GM12875 (cell line): ENCODE data around the gene ALKBH5.

Experiments used
- H3K4me3 ChIP-seq: one replicate; pipeline ENCODE4 v1.5.1; 2011; ENCODE audit warnings: low read depth, low read length, control low read depth
- CTCF ChIP-seq: IDR thresholded peaks from 2 replicates; pipeline ENCODE4 v1.5.1; 2011; ENCODE audit warnings: low read depth, mild to moderate bottlenecking, control low read depth, inconsistent platforms, low read length, moderate library complexity, borderline replicate concordance; ENCODE audit not compliant: insufficient read depth

The ALKBH5 gene

GRCh38 chr17:18226284-18226945 lies 42.8 kb downstream of the ALKBH5 start:
- no peak for TF ChIP-seq CTCF

GRCh38 chr17:18227635-18228034 lies 44.0 kb downstream of the ALKBH5 start:
- no peak for TF ChIP-seq CTCF
- H3K4me3 ChIP-seq, result no peak overlapping the region

More at GRCh38 chr17:18226284-18226945, 42.8 kb downstream of the ALKBH5 start:
- no peak overlapping the region for H3K4me3 ChIP-seq

GRCh38 chr17:18228176-18228682 lies 44.6 kb downstream of the ALKBH5 start:
- H3K4me3 ChIP-seq, result no peak overlapping the region
- no peak for TF ChIP-seq CTCF

GRCh38 chr17:18229254-18229653 lies 45.6 kb downstream of the ALKBH5 start:
- TF ChIP-seq CTCF, result no peak
- no peak overlapping the region for H3K4me3 ChIP-seq

- no peak overlapping the region for H3K4me3 ChIP-seq
- TF ChIP-seq CTCF, result no peak
Measured at GRCh38 chr17:18229771-18230170, 46.1 kb downstream of the ALKBH5 start.

GRCh38 chr17:18230288-18231141 lies 46.9 kb downstream of the ALKBH5 start:
- H3K4me3 ChIP-seq, result no peak overlapping the region
- TF ChIP-seq CTCF, result no peak

GRCh38 chr17:18231164-18231563 lies 47.5 kb downstream of the ALKBH5 start:
- H3K4me3 ChIP-seq, result no peak overlapping the region
- no peak for TF ChIP-seq CTCF
